Renal cortical epithelial cell (primary cell): ENCODE data around the gene FAM20A. TPM values are rescaled to one million over a fixed set of nuclear protein-coding genes. Genes with fewer than 3 reads are reported as not detected.

Experiments used
- DNase-seq: peaks from one replicate; pipeline ENCODE4 v3.0.0-alpha.2; 2011; ENCODE audit warnings: low read depth
- total RNA-seq: library from RNA; depleted of rRNA; stranded (reverse); fragments of >200 nt; gene quantifications from 2 replicates; pipeline ENCODE4 v1.2.3, GENCODE V29; 2014

The FAM20A gene
- total RNA-seq, 1 donor from 2014 or later: 12.9 TPM

DNA sequence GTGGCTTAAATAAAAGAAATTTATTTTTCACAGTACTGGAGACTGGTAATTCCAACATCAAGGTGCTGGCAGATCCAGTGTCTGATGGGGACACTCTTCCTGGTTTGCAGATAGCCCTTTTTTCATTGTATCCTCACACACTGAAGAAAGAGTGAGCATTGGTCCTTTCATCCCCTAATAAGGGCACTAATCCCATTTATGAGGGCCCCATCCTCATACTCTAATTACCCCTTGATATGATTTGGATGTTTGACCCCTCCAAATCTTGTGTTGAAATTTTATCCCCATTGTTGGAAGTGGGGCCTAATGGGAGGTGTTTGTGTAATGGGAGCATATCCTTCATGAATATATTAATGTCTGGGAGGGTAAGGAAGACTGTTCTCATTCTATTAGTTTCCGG is 9.4 kb upstream of the FAM20A start:
- DNase-seq: no peak

DNA sequence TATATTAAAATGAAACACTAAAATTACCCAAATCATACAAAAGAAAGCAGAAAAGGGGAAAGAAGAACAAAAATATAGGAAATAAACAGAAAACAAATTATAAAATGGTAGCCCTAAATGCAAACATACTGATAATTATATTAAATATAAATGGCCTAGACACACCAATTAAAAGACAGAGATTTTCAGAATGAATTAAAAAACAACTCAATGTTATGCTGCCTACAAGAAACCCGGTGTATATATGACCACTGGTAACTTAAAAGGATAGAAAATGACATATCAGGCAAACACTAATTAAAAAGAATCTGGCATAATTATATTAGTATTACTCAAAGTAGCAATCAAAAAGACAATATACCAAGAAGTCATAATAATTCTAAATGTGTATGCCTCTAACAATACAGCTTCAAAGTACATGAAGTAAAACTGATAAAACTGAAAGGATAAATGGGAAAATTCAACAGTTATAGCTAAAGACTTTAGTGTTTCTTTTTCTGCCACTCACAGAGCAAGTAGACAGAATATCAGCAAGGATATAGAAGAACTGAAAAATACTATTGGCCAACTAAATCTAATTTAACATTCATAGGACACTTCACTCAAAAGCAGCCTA is 7.5 kb upstream of the FAM20A start:
- DNase-seq: no peak

DNA sequence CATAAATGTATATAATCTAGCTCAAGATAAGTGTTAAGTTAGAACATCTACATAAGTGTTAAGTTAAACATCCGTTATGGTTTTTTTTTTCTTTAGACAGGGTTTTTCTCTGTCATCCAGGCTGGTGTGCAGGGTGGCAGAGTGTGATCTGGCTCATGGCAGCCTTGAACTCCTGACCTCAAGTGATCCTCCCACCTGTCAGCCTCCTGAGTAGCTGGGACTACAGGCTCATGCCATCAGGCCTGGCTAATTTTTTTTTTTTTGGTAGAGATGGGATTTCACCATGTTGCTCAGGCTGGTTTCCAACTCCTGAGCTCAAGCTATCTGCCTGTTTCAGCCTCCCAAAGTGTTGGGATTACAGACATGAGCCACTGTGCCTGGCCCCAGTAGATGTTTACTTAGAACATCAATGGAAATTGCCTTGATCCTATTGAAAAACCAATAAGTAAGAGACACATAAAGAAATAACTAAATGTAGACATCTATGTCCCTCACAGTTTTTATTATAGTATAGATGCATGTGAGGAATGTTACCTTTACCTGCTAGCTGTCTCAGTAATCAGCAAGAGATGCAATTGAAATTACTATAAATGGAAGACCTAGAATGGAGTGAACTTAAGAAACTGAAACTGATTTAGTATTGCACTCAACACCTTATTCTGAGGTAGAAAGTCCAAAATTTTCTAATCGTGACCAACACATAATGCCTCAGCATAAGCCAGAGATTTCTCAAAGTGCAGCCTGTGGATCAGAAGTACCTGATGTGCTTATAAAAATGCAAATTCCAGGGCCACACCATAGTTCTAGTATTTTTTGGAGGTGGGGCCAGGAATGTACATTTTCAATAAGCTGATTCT is 5.5 kb upstream of the FAM20A start:
- no peak for DNase-seq

DNA sequence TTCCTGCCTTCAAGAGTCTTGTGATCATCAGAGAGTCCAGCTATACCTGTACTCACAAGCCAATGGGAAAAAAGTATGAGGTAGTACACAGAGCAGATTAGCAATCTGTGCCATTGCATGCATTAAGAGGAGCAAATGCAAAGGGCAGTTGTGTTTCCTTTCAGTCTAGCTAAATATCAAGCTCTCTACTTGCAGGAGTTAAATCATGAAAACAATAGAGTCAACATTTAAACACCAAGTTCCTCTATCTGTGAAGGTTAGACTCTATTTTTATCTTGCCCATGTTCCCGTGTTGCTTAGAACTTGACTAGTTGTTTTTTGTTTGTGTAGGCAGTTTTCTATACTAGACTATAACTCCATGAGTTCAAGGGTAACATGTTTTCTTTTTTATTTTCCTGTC is 4.7 kb upstream of the FAM20A start:
- DNase-seq: no peak

DNA sequence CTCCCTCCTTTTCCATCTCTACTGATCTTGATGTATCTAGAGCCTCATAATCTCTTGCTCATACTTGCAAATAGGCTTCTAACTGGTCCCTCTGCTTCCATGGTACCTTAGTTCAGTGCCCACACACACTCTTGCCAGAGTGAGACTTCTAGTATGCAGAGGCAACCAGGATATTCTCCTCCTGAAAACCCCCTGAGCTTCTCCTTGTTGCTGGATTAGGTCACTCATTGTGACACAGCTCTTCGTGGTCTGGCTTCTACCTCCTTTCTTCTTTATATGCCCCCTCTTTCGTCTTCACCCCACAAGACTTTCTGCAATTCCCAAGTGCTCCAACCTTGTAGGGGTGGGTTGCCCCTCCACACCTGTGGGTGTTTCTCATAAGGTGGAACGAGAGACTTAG is 2.5 kb upstream of the FAM20A start:
- no peak for DNase-seq

DNA sequence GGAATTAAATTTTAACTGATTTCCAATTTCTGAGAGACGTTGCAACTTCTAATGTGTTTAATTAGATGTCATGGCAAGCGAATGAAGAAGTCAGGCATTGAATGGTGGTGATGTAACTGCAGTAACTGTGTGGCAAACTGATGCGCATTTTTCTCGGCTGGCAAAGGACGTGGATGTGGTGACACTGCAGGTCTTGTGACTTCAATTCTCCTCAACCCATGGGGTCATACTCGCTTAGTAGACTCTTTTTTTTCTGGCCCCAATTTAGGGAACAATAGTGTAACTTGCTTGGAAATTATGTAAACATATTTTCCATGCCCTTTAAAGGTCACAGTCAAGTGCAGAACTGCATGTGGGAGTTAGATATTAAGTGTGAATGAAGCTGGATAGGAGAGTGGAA is 1.9 kb upstream of the FAM20A start:
- no peak for DNase-seq

DNA sequence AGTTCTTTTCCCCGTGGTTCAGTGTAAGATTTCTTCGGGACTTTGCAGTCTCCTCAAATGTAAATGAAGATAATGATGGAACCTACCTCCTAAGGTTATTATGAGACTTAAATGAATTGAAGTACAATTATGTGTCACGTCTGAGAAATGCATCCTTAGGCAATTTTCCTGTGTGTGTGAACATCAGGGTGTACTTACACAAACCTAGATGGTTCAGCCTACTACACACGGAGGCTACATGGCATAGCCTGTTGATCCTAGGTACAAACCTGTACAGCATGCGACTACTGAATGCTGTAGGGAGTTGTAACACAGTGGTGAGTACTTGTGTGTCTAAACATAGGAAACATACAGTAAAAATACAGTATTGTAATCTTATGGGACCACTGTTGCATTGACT is 1.1 kb upstream of the FAM20A start:
- no peak for DNase-seq

DNA sequence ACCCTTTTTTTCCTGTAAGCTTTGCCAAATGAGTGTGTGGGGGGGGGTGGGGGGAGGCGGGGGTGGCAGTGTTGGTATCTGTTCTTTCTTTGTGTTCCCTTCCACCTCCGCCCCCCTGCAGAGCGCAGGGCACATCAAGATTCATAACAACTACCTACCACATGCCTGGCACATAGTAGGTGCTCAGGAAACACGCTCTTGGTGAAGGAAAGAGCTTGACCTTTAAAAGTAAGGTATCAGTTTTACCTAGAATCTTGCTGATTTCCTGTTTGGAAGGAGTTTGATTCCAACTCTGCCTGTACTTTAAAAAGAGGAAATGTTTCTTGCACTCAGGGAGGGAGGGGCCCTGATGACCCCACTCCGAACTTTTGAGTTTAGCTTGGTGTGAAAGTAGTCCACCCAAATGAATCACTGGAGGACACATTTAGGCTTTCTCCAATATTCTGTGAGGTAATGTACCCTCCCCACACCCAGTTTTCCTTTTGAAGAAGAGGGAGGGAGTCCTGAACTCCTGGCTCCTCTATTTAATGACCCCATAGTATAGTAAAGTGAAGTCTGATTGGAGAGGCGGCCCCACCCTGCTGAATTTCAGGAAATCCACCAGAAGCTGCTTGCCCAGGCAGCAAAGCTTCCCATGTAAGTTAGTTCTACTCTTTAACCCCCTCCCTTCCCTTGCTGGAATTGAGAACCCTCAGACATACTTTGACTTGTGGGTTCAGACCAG is 560 bp upstream of the FAM20A start:
- DNase-seq: no peak

DNA sequence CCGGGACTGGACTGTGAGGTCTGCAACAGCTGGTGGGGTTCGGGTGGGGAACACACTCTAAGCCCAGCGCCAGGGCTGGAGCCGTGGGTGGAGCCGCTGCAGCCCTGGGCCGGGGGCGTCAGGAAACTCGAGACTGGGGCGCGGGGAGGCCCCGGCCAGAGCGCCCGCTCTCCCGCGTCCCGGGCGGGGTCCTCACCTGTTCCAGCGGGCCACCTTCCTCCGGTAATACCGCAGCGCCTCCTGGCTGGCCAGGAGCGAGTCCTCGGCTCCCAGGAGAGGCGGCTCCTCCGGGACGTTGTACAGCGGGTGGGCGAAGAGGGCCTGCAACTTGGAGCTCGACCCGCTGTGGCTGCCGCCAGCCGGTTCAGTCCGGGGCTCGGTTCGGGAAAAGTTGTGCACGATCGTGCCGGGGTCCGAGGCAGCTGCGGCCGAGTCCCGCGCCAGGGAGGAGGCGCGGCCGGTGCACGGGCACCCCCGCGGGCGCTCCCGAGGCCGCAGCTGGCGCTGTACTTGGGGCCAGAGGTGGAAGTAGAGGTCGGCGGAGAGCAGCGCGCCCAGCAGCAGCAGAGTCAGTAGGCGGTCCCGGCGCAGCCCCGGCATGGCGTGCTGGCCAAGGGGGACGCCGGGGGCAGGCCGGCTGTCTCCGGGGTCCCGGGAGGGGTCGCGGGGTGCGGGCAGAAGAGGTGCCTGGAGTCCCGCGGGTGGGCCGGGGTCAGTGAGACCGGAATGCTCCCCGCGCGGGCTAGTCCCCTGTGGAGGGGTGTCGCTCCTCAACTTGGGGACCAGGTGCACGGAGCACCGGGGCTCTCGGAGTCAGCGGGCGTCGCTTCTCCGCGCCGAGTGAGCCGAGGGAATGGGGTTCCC is 868 bp downstream of the FAM20A start:
- no peak for DNase-seq

DNA sequence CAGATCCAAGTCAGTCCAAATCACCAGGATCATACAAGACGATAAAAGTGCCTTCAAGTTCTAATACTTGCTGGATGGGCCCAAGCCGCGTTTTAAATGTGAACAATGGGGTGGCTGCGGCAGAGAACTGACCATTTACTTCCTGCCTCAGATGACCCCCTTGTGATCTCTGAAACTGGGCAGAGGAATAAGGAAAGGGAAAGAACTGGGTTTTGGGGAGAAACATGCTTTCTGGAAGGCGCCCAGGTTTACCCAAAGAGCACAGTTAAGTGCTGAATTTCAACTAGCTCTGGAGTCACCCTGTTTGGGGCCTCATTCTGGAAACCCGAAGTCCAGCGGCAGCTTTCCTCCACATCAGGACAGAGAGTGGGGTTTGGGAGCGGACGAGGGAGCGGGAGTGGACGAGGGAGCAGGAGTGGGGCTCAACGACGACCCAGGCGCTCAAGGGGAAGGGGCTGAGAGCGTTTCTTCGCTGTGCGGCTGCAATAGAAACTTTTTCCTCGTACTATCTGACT is 1.6 kb downstream of the FAM20A start:
- no peak for DNase-seq

DNA sequence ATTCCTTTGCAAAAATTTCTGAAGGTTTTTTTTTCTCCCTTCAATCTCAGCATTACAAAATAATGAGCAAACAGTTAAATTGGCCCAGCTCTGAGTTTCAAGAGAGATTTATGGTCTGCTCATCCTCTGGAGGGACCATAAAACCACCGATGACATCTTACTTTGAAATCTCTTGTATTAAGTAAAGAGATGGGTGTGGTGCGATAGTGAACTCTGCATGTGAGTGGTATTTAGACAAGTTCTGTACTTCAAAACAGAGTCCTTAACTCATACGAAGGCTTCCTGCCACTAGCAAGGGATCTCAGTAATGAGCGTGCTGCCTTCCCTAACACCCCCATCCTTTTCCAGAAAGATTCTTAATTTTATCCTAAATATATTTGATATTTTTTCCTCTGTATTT is 2.1 kb downstream of the FAM20A start:
- peak; percentile 59 for DNase-seq

DNA sequence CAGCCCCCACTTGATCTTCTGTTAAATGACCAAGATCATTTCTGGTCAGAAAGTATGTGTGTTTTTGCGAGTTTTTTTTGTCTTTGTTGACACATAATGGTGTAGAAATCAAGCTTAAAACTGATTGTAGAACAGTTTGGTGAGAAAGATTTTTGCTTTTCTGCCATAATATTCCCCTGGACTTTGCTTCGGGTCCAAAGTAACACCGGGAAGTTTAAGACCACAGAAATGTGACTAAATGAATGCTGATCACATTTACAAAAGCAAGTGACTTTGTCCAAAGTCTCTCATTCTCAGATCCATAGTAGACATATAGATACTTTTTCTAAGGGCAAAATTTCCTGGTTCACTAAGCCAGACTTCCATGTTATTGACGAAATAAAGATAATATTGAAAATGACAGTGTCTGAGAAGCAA is 2.6 kb downstream of the FAM20A start:
- DNase-seq: no peak

DNA sequence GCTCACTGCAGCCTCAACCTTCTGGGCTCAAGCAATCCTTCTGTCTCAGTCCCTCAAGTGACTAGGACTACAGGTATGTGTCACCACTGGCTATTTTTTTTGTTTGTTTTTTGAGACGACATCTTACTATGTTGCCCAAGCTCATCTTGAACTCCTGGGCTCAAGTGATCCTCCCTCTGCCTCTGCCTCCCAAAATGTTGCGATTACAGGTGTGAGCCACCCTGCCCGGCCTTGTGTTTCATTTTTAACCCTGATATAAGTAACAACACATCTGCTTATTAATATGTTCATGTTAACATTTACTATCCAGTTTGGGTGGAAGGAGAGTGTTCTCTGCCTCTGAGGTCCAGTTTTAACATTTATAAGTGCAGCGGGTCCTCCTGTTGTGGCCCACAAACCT is 3.1 kb downstream of the FAM20A start:
- no peak for DNase-seq

DNA sequence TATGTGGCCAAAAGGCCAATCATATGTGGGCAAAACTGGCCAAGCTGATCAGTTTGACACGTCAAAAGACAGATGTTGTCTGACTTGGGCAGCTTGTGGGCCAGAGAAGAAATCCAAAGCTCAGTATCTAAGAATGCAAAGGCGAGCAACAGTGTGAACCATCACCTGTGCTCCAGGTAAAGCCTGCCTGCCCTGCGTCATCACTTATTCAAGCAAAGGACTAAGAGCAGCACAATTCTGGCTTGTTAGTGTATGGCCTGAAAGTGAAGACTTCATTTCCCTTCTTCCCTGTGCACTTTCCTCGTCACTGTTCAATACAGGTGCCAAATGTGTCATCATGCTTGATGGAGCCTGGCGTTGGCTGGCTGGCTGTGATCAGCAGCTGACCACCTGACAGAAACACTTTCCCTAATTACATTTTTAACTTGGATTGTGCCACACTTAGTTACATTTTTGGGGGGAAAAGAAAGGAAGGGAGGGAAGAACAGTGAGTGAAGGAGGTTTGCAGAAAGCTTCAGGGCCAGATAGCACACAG is 4.7 kb downstream of the FAM20A start:
- DNase-seq: no peak

DNA sequence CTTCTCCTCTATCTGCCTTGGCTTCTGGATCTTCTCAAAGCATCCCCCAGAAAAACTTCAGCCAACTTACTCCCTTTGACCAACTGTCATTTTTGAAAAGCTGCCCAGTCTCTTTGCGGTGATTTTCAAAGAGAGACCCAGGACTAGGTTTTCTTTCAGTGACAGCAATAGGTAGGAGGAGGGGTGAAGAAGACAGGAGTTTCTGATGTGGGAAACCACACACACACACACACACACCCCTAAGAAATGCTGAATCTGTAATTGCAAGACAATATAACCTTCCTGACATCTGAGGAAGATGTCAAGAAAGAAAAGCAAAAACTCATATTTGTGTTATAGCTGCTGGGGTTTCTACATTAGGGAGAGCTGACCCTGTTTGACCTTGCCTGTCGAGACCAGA is 5.2 kb downstream of the FAM20A start:
- DNase-seq: no peak

DNA sequence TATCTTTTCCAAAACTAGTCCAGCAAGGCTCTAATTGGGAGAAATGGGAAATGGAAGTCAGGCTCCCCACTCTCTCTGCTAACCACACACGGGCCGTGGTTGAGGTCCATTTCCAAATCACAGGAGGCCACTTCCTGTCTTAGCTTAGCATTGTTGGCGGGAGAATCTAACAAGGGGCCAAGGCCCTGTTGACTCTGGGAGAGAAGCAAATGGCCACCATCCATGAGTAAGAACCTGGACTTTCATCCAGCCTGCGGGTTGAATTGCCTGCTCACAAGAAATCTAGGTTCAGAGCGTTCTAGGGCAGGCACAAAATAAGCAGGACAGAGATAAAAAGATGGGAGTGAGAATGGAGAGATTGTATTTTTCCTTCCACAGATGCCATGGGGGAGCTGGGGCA is 5.7 kb downstream of the FAM20A start:
- no peak for DNase-seq

DNA sequence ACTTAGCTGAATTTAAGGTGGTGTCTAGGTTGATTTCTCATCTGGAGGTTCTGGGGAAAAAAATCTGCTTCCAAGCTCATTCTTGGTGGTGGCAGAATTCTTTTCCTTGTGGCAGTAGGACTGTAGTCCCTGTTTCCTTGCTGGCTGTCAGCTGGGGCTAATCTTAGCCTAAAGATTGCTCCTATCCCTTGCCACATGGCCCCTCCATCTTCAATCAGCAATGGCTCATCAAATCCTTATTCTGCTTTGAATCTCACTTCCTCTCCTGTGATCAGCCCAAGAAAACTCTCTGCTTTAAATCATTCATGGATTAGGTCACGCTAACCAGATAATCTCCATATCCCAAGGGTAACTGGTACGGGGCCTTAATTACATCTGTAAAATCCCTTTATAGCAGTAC is 6.6 kb downstream of the FAM20A start:
- no peak for DNase-seq

DNA sequence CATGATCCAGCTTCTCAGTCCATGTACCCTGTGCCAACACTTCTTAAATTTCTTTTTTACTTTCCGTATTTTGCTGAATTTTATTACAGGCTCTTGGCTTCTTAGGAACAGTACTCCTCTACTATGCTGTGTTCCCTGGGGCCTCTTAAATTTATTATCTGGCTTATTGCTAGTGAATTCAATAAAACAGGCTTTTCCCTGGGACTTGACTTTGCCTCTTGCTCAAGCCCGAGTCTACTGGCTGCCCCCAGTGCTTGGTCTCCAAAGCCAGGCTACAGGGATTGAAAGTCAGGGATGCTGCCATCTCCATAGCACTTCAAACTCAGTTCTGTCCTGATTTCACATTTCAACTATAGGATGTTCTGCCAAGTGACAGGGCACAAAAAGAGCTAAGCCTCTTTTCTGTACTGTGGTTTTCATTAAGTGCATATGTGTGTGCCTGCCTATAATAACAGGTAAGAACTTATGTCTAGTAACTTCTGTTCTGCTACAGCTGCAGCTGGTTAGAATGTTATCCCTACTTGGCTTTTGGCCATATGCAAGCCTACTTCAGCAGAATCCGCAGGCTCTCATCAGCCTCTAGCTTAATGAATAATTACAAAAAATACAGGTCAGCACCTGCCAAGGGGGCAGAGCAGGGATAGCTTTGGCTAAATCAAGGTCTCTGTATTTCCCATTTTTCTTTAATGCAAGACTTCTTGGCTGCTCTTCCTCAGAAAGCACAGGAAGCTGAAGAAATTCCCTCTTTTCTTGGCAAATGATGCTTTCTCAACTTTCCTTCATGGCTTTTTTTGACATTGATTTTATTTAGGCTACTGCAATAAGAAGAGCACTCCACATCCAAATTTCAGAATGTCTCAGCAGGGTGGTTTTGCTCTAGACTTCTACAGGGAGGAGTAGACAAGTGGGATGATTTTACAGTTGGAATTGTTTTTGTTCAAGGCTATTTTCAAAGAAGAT is 8.2 kb downstream of the FAM20A start:
- DNase-seq: no peak

DNA sequence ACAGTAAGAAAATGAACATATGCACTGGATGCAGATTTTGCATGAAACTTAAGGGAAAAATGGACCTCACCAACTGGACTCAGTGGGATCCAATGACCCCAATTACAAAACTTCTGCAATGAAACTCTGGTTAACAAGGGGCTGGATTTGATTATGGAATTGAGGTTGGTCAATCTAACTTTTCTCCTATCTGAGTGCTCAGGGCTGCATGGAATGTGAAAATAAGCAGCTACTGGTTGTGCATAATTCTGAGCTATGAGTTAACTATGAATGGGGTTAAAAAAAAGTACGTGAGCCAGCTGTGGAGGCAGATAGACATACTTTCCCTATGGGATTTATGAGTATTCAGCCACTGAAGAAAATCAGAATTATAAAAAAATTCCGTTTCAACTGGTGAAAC is 9.2 kb downstream of the FAM20A start:
- no peak for DNase-seq

DNA sequence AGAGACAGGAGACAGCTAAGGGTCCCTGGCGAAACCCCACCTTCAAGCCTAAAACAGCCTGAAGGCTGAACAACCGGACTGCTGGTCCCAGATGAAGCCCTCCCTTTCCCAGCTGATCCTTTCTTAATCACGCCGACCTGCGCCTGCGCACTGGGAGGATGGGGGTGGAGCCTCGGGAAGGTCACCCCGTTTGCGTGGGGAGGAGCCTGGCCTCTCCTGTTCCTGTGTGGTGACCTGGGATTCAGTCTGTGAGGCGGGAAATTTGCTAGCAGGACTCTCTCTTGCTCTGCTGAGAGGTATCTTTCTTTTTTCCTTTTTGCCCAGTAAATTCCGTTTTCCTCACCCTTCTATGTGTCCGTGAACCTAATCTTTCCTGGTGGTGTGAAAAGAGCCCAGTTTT is 9.6 kb downstream of the FAM20A start:
- no peak for DNase-seq
